Measurements from ENCODE around the gene GINM1.

Gene GINM1

DNA sequence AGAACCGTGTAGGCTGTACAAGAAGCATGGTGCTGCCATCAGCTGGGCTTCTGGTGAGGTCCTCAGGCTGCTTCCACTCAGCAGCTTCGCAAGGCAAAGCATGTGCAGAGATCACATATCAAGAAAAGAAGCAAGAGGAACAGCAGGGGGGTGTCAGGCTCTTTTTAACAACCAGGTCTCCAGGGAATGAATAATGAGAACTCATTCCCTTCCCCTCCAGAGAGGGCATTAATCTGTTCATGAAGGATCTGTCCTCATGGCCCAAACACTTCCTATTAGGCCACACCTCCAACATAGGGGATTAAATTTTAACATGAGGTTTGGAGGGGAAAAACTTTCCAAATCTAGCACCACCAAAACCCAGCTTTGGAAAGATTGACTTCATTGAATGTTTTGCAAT, 20.0 kb downstream of the GINM1 start:
- H3K4me3 ChIP-seq (replicated peaks; ENCODE audit: low read depth, low read length): no peak overlapping the region
- TF ChIP-seq, protein P1, sequence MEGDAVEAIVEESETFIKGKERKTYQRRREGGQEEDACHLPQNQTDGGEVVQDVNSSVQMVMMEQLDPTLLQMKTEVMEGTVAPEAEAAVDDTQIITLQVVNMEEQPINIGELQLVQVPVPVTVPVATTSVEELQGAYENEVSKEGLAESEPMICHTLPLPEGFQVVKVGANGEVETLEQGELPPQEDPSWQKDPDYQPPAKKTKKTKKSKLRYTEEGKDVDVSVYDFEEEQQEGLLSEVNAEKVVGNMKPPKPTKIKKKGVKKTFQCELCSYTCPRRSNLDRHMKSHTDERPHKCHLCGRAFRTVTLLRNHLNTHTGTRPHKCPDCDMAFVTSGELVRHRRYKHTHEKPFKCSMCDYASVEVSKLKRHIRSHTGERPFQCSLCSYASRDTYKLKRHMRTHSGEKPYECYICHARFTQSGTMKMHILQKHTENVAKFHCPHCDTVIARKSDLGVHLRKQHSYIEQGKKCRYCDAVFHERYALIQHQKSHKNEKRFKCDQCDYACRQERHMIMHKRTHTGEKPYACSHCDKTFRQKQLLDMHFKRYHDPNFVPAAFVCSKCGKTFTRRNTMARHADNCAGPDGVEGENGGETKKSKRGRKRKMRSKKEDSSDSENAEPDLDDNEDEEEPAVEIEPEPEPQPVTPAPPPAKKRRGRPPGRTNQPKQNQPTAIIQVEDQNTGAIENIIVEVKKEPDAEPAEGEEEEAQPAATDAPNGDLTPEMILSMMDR (IDR thresholded peaks at IDR 0.05; ENCODE audit: low read length, missing control alignments): no peak
- DNase-seq (ENCODE audit: low read depth): no peak

DNA sequence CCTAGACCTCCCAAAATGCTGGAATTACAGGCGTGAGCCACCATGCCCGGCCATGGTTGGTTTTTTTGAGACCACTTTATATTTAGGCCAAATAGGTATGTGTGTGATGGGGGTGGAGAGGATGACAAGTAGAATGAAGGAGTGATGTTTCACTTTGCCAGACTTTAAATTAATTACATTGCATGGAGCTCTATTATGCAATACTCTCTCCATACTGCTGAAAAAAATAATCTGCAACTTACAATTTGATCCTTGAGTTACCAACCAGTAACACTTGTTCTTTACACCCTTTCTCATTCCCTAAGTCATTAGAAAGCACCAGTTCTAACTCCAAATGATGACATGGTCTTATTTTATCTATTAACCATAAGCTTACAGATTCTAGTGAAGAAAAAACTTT, 26.8 kb downstream of the GINM1 start:
- TF ChIP-seq, protein P1 (IDR thresholded peaks at IDR 0.05; ENCODE audit: low read length, missing control alignments): no peak
- DNase-seq (ENCODE audit: low read depth): no peak
- H3K4me3 ChIP-seq (replicated peaks; ENCODE audit: low read depth, low read length): no peak overlapping the region

DNA sequence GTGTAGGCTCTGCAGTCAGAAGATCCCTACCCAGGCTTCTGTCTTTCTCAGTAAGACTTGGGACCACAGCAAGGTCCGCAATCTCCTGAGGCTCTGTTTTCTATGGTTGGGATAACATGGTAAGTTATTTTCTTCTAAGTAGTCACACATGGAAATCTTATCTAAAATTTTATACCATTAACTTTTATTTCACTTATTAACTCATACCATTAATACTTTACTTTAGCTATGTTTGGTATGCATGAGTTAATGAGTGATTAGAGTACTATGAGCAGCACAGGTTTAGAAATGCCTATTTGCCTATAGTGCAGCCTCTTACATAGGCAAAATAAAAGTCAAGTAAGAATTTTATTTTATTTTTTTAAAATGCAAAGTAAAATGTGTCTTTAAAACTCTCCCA, 27.2 kb downstream of the GINM1 start:
- H3K4me3 ChIP-seq (replicated peaks; ENCODE audit: low read depth, low read length): no peak overlapping the region
- DNase-seq (ENCODE audit: low read depth): no peak
- TF ChIP-seq, protein P1 (IDR thresholded peaks at IDR 0.05; ENCODE audit: low read length, missing control alignments): no peak

DNA sequence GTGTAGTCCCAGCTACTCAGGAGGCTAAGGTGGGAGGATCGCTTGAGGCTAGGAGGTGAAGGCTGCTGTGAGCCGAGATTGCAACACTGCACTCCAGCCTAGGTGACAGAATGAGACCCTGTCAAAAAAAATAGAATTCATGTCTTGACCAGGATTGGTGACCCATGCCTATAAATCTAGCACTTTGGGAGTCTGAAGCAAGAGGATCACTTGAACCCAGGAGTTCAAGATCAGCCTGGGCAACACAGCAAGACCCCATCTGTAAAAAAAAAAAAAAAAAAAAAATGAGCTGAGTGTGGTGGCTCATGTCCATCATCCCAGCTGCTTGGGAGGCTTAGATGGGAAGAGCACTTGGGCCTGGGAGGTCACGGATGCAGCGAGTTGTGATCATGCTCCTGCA, 34.3 kb downstream of the GINM1 start:
- no peak for DNase-seq (ENCODE audit: low read depth)
- TF ChIP-seq, protein P1 (IDR thresholded peaks at IDR 0.05; ENCODE audit: low read length, missing control alignments): no peak
- H3K4me3 ChIP-seq (replicated peaks; ENCODE audit: low read depth, low read length): no peak overlapping the region

GRCh38 chr6:149608381-149608982, 42.3 kb downstream of the GINM1 start:
- no peak overlapping the region for H3K4me3 ChIP-seq (replicated peaks; ENCODE audit: low read depth, low read length)
- DNase-seq (ENCODE audit: low read depth): no peak
- TF ChIP-seq, protein P1 (IDR thresholded peaks at IDR 0.05; ENCODE audit: low read length, missing control alignments): no peak

DNA sequence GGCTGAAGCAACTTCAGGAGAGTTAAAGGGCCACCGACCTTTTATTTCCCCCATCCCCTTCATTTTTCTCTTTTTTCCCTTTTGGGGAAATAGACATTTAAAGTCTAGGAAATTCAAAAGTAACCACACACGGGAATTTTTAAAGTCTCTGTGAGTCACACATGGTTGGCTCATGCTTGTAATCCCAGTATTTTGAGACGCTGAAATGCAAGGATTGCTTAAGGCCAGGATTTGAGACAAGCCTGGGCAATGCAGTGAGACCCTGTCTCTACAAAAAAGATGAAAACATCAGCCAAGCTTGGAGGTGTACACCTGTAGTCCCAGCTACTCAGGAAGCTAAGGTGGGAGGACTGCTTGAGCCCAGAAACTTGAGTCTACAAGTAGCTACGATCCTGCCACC, 48.2 kb downstream of the GINM1 start:
- TF ChIP-seq, protein P1 (IDR thresholded peaks at IDR 0.05; ENCODE audit: low read length, missing control alignments): no peak
- peak; percentile 18 for DNase-seq (ENCODE audit: low read depth)
- H3K4me3 ChIP-seq (replicated peaks; ENCODE audit: low read depth, low read length): no peak overlapping the region

DNA sequence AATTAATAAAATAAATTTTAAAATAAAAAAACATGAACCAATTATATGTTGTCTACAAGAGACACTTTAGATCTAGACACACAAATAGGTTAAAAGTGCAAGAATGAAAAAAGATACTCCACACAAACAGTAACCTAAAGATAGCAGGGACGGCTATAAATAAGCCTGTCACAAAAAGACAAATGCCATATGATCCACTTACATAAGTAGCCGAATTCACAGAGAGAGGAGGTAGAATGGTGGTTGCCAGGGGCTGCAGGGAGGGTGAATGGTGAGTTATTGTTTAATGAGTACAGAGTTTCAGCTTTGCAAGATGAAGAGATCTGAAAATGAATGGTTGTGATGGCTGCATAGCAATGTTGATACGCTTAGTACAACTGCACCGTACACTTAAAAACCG, 49.6 kb downstream of the GINM1 start:
- TF ChIP-seq, protein P1 (IDR thresholded peaks at IDR 0.05; ENCODE audit: low read length, missing control alignments): no peak
- no peak overlapping the region for H3K4me3 ChIP-seq (replicated peaks; ENCODE audit: low read depth, low read length)
- no peak for DNase-seq (ENCODE audit: low read depth)

All from fibroblast of pulmonary artery (primary cell).